Inflammatory macrophage treated with lipopolysaccharide for 1 hour (primary cell): ENCODE measurements around the gene TMEM217.
"Not testable (repeated sequence)": the region's sequence is repeated elsewhere in the genome, so short reads cannot be mapped to it uniquely, and the experiment has no call there.

Experiments used
- DNase-seq, 2 donors: peaks; one replicate each; pipeline ENCODE4 v3.0.0-alpha.2; 2020 to 2022

TMEM217 gene

GRCh38 chr6:37257634-37258404 lies at the start of gene TMEM217, which contains the start of gene TBC1D22B:
Gene TMEM217, minus strand, starts transcription at chr6:37258144. Its CDS starts 39,114 bp downstream, at chr6:37219030.
Gene TBC1D22B, plus strand, starts transcription at chr6:37257772. Its CDS starts 146 bp downstream, at chr6:37257918.
- peak; percentile 94 to 95 for DNase-seq

- not testable (repeated sequence) for DNase-seq
Observed at GRCh38 chr6:37307484-37307883, 49.5 kb upstream of the TMEM217 start.

- DNase-seq: no peak
Observed at GRCh38 chr6:37306624-37307222, 48.8 kb upstream of the TMEM217 start.

GRCh38 chr6:37305841-37306425 lies 48.0 kb upstream of the TMEM217 start:
- no peak for DNase-seq

- DNase-seq: no peak
Observed at GRCh38 chr6:37304766-37305165, 46.8 kb upstream of the TMEM217 start.

- peak in 1 of 2 donors; percentile 24 for DNase-seq
Observed at GRCh38 chr6:37303891-37304503, 46.1 kb upstream of the TMEM217 start.

- no peak for DNase-seq
Observed at GRCh38 chr6:37303091-37303660, 45.2 kb upstream of the TMEM217 start.

- peak in 1 of 2 donors; percentile 16 for DNase-seq
Observed at GRCh38 chr6:37302086-37302686, 44.2 kb upstream of the TMEM217 start.

GRCh38 chr6:37299990-37300389 lies 42.0 kb upstream of the TMEM217 start:
- DNase-seq: no peak

GRCh38 chr6:37298958-37299357 lies 41.0 kb upstream of the TMEM217 start:
- DNase-seq: no peak

- not testable (repeated sequence) for DNase-seq
Observed at GRCh38 chr6:37297637-37298036, 39.7 kb upstream of the TMEM217 start.

- no peak for DNase-seq
Observed at GRCh38 chr6:37293426-37293825, 35.5 kb upstream of the TMEM217 start.

- no peak for DNase-seq
Observed at GRCh38 chr6:37289931-37290330, 32.0 kb upstream of the TMEM217 start.

- no peak for DNase-seq
Observed at GRCh38 chr6:37288247-37288646, 30.3 kb upstream of the TMEM217 start.

- no peak for DNase-seq
Observed at GRCh38 chr6:37287519-37288157, 29.7 kb upstream of the TMEM217 start.

- DNase-seq: no peak
Observed at GRCh38 chr6:37285861-37286311, 27.9 kb upstream of the TMEM217 start.

- no peak for DNase-seq
Observed at GRCh38 chr6:37284781-37285180, 26.8 kb upstream of the TMEM217 start.

- no peak for DNase-seq
Observed at GRCh38 chr6:37283671-37284151, 25.8 kb upstream of the TMEM217 start.

- DNase-seq: no peak
Observed at GRCh38 chr6:37283268-37283667, 25.3 kb upstream of the TMEM217 start.

GRCh38 chr6:37282371-37282770 lies 24.4 kb upstream of the TMEM217 start:
- DNase-seq: no peak

- no peak for DNase-seq
Observed at GRCh38 chr6:37280162-37280887, 22.4 kb upstream of the TMEM217 start.
